Omental fat pad (tissue), 4 donors: ENCODE results near the gene SLC27A2. TPM values are rescaled to one million over a fixed set of nuclear protein-coding genes. Genes with fewer than 3 reads are reported as not detected.

Source experiments
- ATAC-seq: fragments of 150-250 bp; one replicate; pipeline ENCODE4 v1.9.1; 2016; ENCODE audit warnings: mild to moderate bottlenecking, moderate library complexity; ENCODE audit not compliant: low FRiP score
- DNase-seq: peaks from one replicate; pipeline ENCODE4 v3.0.0-alpha.2; 2019; ENCODE audit warnings: low spot score
- CTCF ChIP-seq, 3 donors: fragments of 450-650 bp; IDR thresholded peaks; one replicate each; pipeline ENCODE4 v1.5.1; 2016 to 2017; ENCODE audit warnings: antibody characterized with exemption in 3 of 3, mild to moderate bottlenecking in 3 of 3, moderate library complexity in 2 of 3
- total RNA-seq, 4 donors: library from RNA; depleted of rRNA; stranded (reverse); fragments of >200 nt; gene quantifications; one replicate each; pipeline ENCODE4 v1.1.0, GENCODE V29; 2016

SLC27A2 gene
- total RNA-seq, 4 donors from 2014 or later, result 1.6 to 11.4 (median 5.5) TPM

- no peak for TF ChIP-seq CTCF (IDR thresholded peaks at IDR 0.05)
- ATAC-seq (no peak), DNase-seq (no peak)
Measured at GRCh38 chr15:50190166-50190570, 8.2 kb downstream of the SLC27A2 start.

GRCh38 chr15:50190723-50191122, 8.7 kb downstream of the SLC27A2 start:
- no peak for ATAC-seq

GRCh38 chr15:50192164-50192563, 10.2 kb downstream of the SLC27A2 start:
- TF ChIP-seq CTCF (IDR thresholded peaks at IDR 0.05), result no peak
- no peak for DNase-seq
- no peak for ATAC-seq

More at GRCh38 chr15:50190723-50191122, 8.7 kb downstream of the SLC27A2 start:
- TF ChIP-seq CTCF (IDR thresholded peaks at IDR 0.05), result no peak
- DNase-seq, result no peak

- no peak for DNase-seq
- no peak for TF ChIP-seq CTCF (IDR thresholded peaks at IDR 0.05)
- no peak for ATAC-seq
Measured at GRCh38 chr15:50192926-50193620, 11.1 kb downstream of the SLC27A2 start.

GRCh38 chr15:50202003-50202402, 20.0 kb downstream of the SLC27A2 start:
- ATAC-seq (no peak), DNase-seq (no peak)
- no peak for TF ChIP-seq CTCF (IDR thresholded peaks at IDR 0.05)

GRCh38 chr15:50206020-50206419, 24.0 kb downstream of the SLC27A2 start:
- DNase-seq, result no peak
- no peak for ATAC-seq
- TF ChIP-seq CTCF (IDR thresholded peaks at IDR 0.05), result no peak

- DNase-seq (no peak), ATAC-seq (no peak)
- no peak for TF ChIP-seq CTCF (IDR thresholded peaks at IDR 0.05)
Measured at GRCh38 chr15:50209809-50210208, 27.8 kb downstream of the SLC27A2 start.
